Measurements from ENCODE around the gene NFIA.
"Not testable (repeated sequence)": the region's sequence is repeated elsewhere in the genome, so short reads cannot be mapped to it uniquely, and the experiment has no call there.

Gene NFIA

DNA sequence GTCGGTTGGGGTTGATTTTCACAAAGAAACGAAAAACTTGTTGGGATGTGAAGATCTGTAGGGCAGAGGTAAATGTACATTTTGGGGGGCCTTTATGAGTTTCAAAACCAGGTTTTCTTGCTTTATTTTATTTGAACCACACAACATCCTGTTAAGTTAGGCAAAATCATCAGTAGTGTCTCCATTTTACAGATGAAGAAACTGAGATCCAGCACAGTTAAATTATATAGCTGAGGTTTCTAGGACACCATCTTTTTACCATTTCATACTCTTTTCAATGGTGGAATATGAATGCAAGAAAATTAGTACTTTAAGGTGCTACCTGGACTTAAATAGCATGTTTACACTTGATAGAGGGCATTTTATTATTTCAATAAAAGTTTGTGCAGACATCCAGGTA, 187.7 kb downstream of the NFIA start:
- no peak overlapping the region for H3K4me3 ChIP-seq (ENCODE audit: low read length)
- no peaks in the 10 kb centered on the region for H3K27me3 ChIP-seq (ENCODE audit: insufficient read depth, low read length)
- no peaks in the 10 kb centered on the region for H3K9me3 ChIP-seq (ENCODE audit: low read length)
- no peaks in the 10 kb centered on the region for H3K4me1 ChIP-seq (ENCODE audit: insufficient read depth, low read length)
- H2AFZ ChIP-seq (ENCODE audit: low read depth, low read length), result no peak overlapping the region
- no peaks in the 10 kb centered on the region for H3K36me3 ChIP-seq (ENCODE audit: insufficient read depth, low read length)

DNA sequence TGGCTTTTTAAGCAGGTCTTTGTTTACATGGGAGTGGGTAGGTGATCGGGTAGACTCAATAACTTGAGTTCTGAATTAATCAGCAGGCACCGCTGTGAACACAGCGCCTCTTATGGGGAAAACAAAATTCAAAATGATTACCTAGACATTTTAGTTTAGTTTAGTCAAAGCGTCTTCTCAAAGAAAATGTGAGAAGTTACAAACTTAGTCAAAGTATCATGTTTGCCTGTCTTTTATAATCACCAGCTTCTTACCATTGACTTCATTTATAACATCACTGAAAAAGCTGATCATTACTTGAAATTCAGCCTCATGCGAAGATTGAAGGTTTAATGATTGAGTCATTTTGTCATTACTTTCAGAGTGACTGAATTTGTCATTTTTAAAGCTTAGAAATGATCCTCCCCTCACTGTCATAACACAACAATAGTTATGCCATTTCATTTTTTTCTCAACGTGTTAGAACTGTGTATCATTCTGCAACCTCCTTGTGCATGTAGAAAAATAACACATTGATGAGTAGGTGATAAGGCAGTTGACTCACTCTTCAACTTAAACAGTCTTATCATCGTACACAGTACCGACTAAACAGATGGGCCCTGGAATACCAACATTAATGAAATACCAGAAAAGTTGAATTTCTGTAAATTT, 188.5 kb downstream of the NFIA start:
- H3K9me3 ChIP-seq (ENCODE audit: low read length), result no peaks in the 10 kb centered on the region
- H2AFZ ChIP-seq (ENCODE audit: low read depth, low read length), result no peak overlapping the region
- no peaks in the 10 kb centered on the region for H3K27me3 ChIP-seq (ENCODE audit: insufficient read depth, low read length)
- no peak overlapping the region for H3K4me3 ChIP-seq (ENCODE audit: low read length)
- H3K4me1 ChIP-seq (ENCODE audit: insufficient read depth, low read length), result no peaks in the 10 kb centered on the region
- H3K36me3 ChIP-seq (ENCODE audit: insufficient read depth, low read length), result no peaks in the 10 kb centered on the region

DNA sequence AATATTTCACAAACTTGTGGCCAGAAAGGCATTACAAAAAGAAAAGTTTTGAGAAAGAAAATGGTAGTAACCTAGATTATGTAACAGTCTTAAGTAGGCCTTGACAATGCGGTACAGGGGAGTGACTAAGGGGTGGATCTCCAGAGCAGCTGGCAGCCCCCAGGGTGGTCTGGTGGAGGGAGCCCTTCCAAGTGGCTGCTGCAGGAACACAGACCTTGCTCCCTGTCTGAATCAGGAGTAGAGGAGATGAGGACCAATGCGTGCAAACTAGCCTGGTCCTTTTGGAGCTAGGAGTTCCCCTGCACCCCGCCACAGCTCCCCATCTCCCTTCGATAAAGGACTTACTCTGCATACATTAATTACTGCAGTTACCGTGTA, 189.0 kb downstream of the NFIA start:
- no peaks in the 10 kb centered on the region for H3K36me3 ChIP-seq (ENCODE audit: insufficient read depth, low read length)

GRCh38 chr1:61273167-61273705, 190.9 kb downstream of the NFIA start:
- H3K4me3 ChIP-seq (ENCODE audit: low read length), result no peak overlapping the region
- no peaks in the 10 kb centered on the region for H3K9me3 ChIP-seq (ENCODE audit: low read length)
- H3K4me1 ChIP-seq (ENCODE audit: insufficient read depth, low read length), result no peaks in the 10 kb centered on the region
- H3K36me3 ChIP-seq (ENCODE audit: insufficient read depth, low read length), result no peaks in the 10 kb centered on the region
- peaks cover 3% of the 10 kb centered on the region for H3K27me3 ChIP-seq (ENCODE audit: insufficient read depth, low read length)
- H2AFZ ChIP-seq (ENCODE audit: low read depth, low read length), result no peak overlapping the region

More for the DNA sequence above, 189.0 kb downstream of the NFIA start:
- no peaks in the 10 kb centered on the region for H3K4me1 ChIP-seq (ENCODE audit: insufficient read depth, low read length)
- H3K27me3 ChIP-seq (ENCODE audit: insufficient read depth, low read length), result no peaks in the 10 kb centered on the region
- H3K4me3 ChIP-seq (ENCODE audit: low read length), result no peak overlapping the region
- H2AFZ ChIP-seq (ENCODE audit: low read depth, low read length), result no peak overlapping the region
- no peaks in the 10 kb centered on the region for H3K9me3 ChIP-seq (ENCODE audit: low read length)

DNA sequence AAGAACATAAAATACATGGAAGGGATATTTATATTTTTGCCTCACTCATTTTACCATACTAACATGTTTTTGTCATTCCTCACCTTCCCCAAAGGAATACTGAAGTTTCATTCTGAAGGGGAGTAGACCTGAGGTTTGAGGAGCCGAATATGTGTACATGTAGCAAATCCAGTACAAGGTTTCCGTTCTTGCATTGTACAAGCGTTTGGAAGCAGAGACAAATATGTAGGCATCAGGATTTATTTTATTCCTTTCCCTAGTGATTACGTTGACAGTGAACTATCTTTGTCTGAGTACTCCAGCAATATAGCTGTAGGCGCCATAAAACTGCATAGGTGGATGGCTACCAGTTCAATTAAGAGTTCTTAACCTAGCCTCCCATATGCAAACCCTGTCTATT, 191.5 kb downstream of the NFIA start:
- H3K4me1 ChIP-seq (ENCODE audit: insufficient read depth, low read length), result no peaks in the 10 kb centered on the region
- H3K4me3 ChIP-seq (ENCODE audit: low read length), result no peak overlapping the region
- no peak overlapping the region for H2AFZ ChIP-seq (ENCODE audit: low read depth, low read length)
- H3K9me3 ChIP-seq (ENCODE audit: low read length), result no peaks in the 10 kb centered on the region
- H3K36me3 ChIP-seq (ENCODE audit: insufficient read depth, low read length), result no peaks in the 10 kb centered on the region
- peaks cover 3% of the 10 kb centered on the region for H3K27me3 ChIP-seq (ENCODE audit: insufficient read depth, low read length)

- Histone ChIP-seq H3K27me3 (ENCODE audit: insufficient read depth, low read length) (peaks cover 3% of the 10 kb centered on the region), H3K4me3 (ENCODE audit: low read length) (no peak overlapping the region), H3K4me1 (ENCODE audit: insufficient read depth, low read length) (no peaks in the 10 kb centered on the region), H3K36me3 (ENCODE audit: insufficient read depth, low read length) (no peaks in the 10 kb centered on the region), H3K9me3 (ENCODE audit: low read length) (no peaks in the 10 kb centered on the region), H2AFZ (ENCODE audit: low read depth, low read length) (no peak overlapping the region)
These were observed 192.6 kb downstream of the NFIA start for GRCh38 chr1:61274939-61275338.

DNA sequence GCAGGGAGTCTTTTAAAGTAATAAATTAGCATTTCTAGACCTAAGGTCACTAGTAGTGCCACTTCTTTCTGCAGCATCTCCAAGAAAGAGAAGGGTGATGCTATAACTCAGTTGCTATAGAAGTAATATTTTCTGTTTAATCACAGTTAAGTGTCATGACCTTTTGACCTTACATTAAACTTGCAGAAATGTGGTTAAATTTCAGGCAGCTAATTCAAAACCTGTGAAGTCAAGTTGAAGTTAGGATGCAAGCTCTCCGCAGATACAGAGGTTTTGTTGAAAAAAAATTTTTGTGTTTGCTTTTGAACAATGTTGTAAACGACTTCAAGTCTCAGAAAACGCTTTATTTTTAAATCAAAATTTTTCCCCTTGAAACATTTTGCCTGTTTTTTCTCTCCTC, 193.9 kb downstream of the NFIA start:
- H3K36me3 ChIP-seq (ENCODE audit: insufficient read depth, low read length), result no peaks in the 10 kb centered on the region
- no peak overlapping the region for H2AFZ ChIP-seq (ENCODE audit: low read depth, low read length)
- peaks cover 3% of the 10 kb centered on the region for H3K27me3 ChIP-seq (ENCODE audit: insufficient read depth, low read length)
- no peaks in the 10 kb centered on the region for H3K9me3 ChIP-seq (ENCODE audit: low read length)
- H3K4me3 ChIP-seq (ENCODE audit: low read length), result no peak overlapping the region
- no peaks in the 10 kb centered on the region for H3K4me1 ChIP-seq (ENCODE audit: insufficient read depth, low read length)

- no peak overlapping the region for H2AFZ ChIP-seq (ENCODE audit: low read depth, low read length)
- H3K9me3 ChIP-seq (ENCODE audit: low read length), result no peaks in the 10 kb centered on the region
- no peaks in the 10 kb centered on the region for H3K36me3 ChIP-seq (ENCODE audit: insufficient read depth, low read length)
- peaks cover 3% of the 10 kb centered on the region for H3K27me3 ChIP-seq (ENCODE audit: insufficient read depth, low read length)
- no peaks in the 10 kb centered on the region for H3K4me1 ChIP-seq (ENCODE audit: insufficient read depth, low read length)
- no peak overlapping the region for H3K4me3 ChIP-seq (ENCODE audit: low read length)
These were observed 194.8 kb downstream of the NFIA start for GRCh38 chr1:61277121-61277690.

DNA sequence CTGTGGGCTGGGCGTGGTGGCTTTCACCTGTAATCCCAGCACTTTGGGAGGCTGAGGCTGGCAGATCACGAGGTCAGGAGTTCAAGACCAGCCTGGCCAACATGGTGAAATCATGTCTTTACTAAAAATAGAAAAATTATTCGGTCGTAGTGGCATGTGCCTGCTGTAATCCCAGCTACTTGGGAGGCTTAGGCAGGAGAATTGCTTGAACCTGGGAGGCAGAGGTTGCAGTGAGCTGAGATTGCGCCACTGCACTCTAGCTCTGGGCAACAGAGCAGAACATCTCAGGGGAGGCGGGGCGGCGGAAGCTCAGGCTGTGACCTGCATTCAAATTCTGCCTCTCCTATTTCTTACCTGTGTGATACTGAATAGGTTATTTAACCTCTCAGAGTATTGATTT, 196.1 kb downstream of the NFIA start:
- H3K27me3 ChIP-seq (ENCODE audit: insufficient read depth, low read length); H3K9me3 ChIP-seq (ENCODE audit: low read length): not testable (repeated sequence)

GRCh38 chr1:61278966-61279365, 196.6 kb downstream of the NFIA start:
- H3K27me3 ChIP-seq (ENCODE audit: insufficient read depth, low read length), result peaks cover 3% of the 10 kb centered on the region
- H2AFZ ChIP-seq (ENCODE audit: low read depth, low read length), result no peak overlapping the region
- H3K9me3 ChIP-seq (ENCODE audit: low read length), result no peaks in the 10 kb centered on the region
- no peak overlapping the region for H3K4me3 ChIP-seq (ENCODE audit: low read length)
- no peaks in the 10 kb centered on the region for H3K36me3 ChIP-seq (ENCODE audit: insufficient read depth, low read length)
- H3K4me1 ChIP-seq (ENCODE audit: insufficient read depth, low read length), result no peaks in the 10 kb centered on the region

More for the DNA sequence above, 196.1 kb downstream of the NFIA start:
- H3K4me3 ChIP-seq (ENCODE audit: low read length); H2AFZ ChIP-seq (ENCODE audit: low read depth, low read length); H3K4me1 ChIP-seq (ENCODE audit: insufficient read depth, low read length); H3K36me3 ChIP-seq (ENCODE audit: insufficient read depth, low read length): not testable (repeated sequence)

GRCh38 chr1:61279570-61279969, 197.2 kb downstream of the NFIA start:
- H3K4me1 ChIP-seq (ENCODE audit: insufficient read depth, low read length), result no peaks in the 10 kb centered on the region
- peaks cover 3% of the 10 kb centered on the region for H3K27me3 ChIP-seq (ENCODE audit: insufficient read depth, low read length)
- no peaks in the 10 kb centered on the region for H3K9me3 ChIP-seq (ENCODE audit: low read length)
- no peak overlapping the region for H2AFZ ChIP-seq (ENCODE audit: low read depth, low read length)
- H3K36me3 ChIP-seq (ENCODE audit: insufficient read depth, low read length), result no peaks in the 10 kb centered on the region
- no peak overlapping the region for H3K4me3 ChIP-seq (ENCODE audit: low read length)

- no peak overlapping the region for H3K4me3 ChIP-seq (ENCODE audit: low read length)
- no peaks in the 10 kb centered on the region for H3K9me3 ChIP-seq (ENCODE audit: low read length)
- H3K36me3 ChIP-seq (ENCODE audit: insufficient read depth, low read length), result no peaks in the 10 kb centered on the region
- H3K4me1 ChIP-seq (ENCODE audit: insufficient read depth, low read length), result no peaks in the 10 kb centered on the region
- H3K27me3 ChIP-seq (ENCODE audit: insufficient read depth, low read length), result peaks cover 3% of the 10 kb centered on the region
- H2AFZ ChIP-seq (ENCODE audit: low read depth, low read length), result no peak overlapping the region
These were observed 198.1 kb downstream of the NFIA start for GRCh38 chr1:61280452-61280851.

- Histone ChIP-seq H3K27me3 (ENCODE audit: insufficient read depth, low read length) (peaks cover under 1% of the 10 kb centered on the region), H3K4me1 (ENCODE audit: insufficient read depth, low read length) (no peaks in the 10 kb centered on the region)
These were observed 200.0 kb downstream of the NFIA start for GRCh38 chr1:61282387-61282786.

More at GRCh38 chr1:61282387-61282786, 200.0 kb downstream of the NFIA start:
- Histone ChIP-seq H3K4me3 (ENCODE audit: low read length) (no peak overlapping the region), H3K9me3 (ENCODE audit: low read length) (no peaks in the 10 kb centered on the region), H2AFZ (ENCODE audit: low read depth, low read length) (no peak overlapping the region), H3K36me3 (ENCODE audit: insufficient read depth, low read length) (no peaks in the 10 kb centered on the region)
